CD4-positive, alpha-beta memory T cell (primary cell): ENCODE measurements around the gene PRELID1. TPM values are rescaled to one million over a fixed set of nuclear protein-coding genes. Genes with fewer than 3 reads are reported as not detected.
A peak's percentile ranks its signal among the peaks of the same experiment; 100 is the strongest.

Experiments used
- CTCF ChIA-PET: fragments of 350-600 bp; sonication (Branson Sonifier 250); formaldehyde crosslinking; loops from one replicate; lab custom pipeline; 2021; ENCODE audit warnings: inconsistent platforms; ENCODE audit not compliant: partially characterized antibody; lab: Charles Lee
- POLR2A ChIA-PET: fragments of 350-600 bp; sonication (Branson Sonifier 250); formaldehyde crosslinking; loops from one replicate; lab custom pipeline; 2021; ENCODE audit not compliant: partially characterized antibody; lab: Charles Lee
- DNase-seq, 5 donors: peaks; one replicate each; pipeline versions ENCODE4 v3.0.0 to v3.0.0-alpha.2; 2020 to 2022; ENCODE audit warnings: mixed read lengths in 1 of 5
- H3K27ac ChIP-seq: one replicate; pipeline ENCODE4 v1.7.0; 2013; ENCODE audit warnings: low read depth, low read length
- H3K27me3 ChIP-seq: 2 replicates; pipeline ENCODE4 v1.7.0; 2013; ENCODE audit warnings: mild to moderate bottlenecking, low read length, moderate library complexity; ENCODE audit not compliant: insufficient read depth
- H3K36me3 ChIP-seq: 2 replicates; pipeline ENCODE4 v1.7.0; 2013; ENCODE audit warnings: mild to moderate bottlenecking, low read length, moderate library complexity; ENCODE audit not compliant: insufficient read depth
- H3K4me1 ChIP-seq: 2 replicates; pipeline ENCODE4 v1.7.0; 2013; ENCODE audit warnings: mild to moderate bottlenecking, low read length, moderate library complexity; ENCODE audit not compliant: insufficient read depth
- H3K4me3 ChIP-seq, 2 donors: one replicate each; pipeline ENCODE4 v1.7.0; 2013; ENCODE audit warnings: low read length in 2 of 2, mild to moderate bottlenecking in 1 of 2
- H3K9me3 ChIP-seq, 2 donors: one replicate each; pipeline ENCODE4 v1.7.0; 2013; ENCODE audit warnings: low read length in 2 of 2, control low read depth in 1 of 2; ENCODE audit not compliant: control insufficient read depth in 1 of 2
- H3K27ac Mint-ChIP-seq, 7 donors: one replicate each; pipeline ENCODE4 v1.8.0; 2020 to 2021; ENCODE audit warnings: mixed read lengths in 7 of 7, mild to moderate bottlenecking in 6 of 7, inconsistent platforms in 3 of 7, moderate library complexity in 3 of 7
- H3K27me3 Mint-ChIP-seq, 2 donors: one replicate each; pipeline ENCODE4 v1.8.0; 2020 to 2021; ENCODE audit warnings: mixed read lengths in 2 of 2
- H3K36me3 Mint-ChIP-seq, 2 donors: one replicate each; pipeline ENCODE4 v1.8.0; 2020 to 2021; ENCODE audit warnings: mixed read lengths in 2 of 2, inconsistent platforms in 1 of 2, mild to moderate bottlenecking in 1 of 2
- H3K4me1 Mint-ChIP-seq, 4 donors: one replicate each; pipeline ENCODE4 v1.8.0; 2020 to 2021; ENCODE audit warnings: mixed read lengths in 4 of 4, mild to moderate bottlenecking in 1 of 4
- H3K4me3 Mint-ChIP-seq, 8 donors: one replicate each; pipeline ENCODE4 v1.8.0; 2020 to 2021; ENCODE audit warnings: mixed read lengths in 8 of 8, mild to moderate bottlenecking in 7 of 8, moderate library complexity in 6 of 8, inconsistent platforms in 3 of 8
- H3K9me3 Mint-ChIP-seq, 8 donors: one replicate each; pipeline ENCODE4 v1.8.0; 2020 to 2021; ENCODE audit warnings: mixed read lengths in 8 of 8, mild to moderate bottlenecking in 5 of 8, inconsistent platforms in 3 of 8, moderate library complexity in 1 of 8
- intact Hi-C: fragments of 100-400 bp; cut with micrococcal nuclease; formaldehyde crosslinking; loops from one replicate; pipeline ENCODE4 v1.15.1; 2023
- polyA plus RNA-seq, 2 donors: library from polyadenylated mRNA; unstranded; fragments of 300-500 nt; fragmentation: Illumina TruSeq; gene quantifications; one replicate each; pipeline ENCODE4 v1.2.3, GENCODE V29; 2021
- total RNA-seq, 2 experiments: library from RNA; stranded (reverse); gene quantifications; one replicate each; pipeline ENCODE4 v1.2.3, GENCODE V29; 2021

Gene PRELID1
- total and polyA plus RNA-seq, 4 experiments from 2014 or later, result 70.9 to 229 (median 140) TPM

GRCh38 chr5:177288191-177288590, 15.4 kb upstream of the PRELID1 start:
- DNase-seq, result no peak
- ChIA-PET POLR2A (no interaction called here), CTCF (no interaction called here)
- H3K9me3 ChIP-seq, result no peaks in the 10 kb centered on the region
- H3K9me3 Mint-ChIP-seq, result no peaks in the 10 kb centered on the region
- peaks cover 35 to 72% of the 10 kb centered on the region in 2 donors for H3K36me3 Mint-ChIP-seq
- intact Hi-C loops, result no loop called here
- H3K4me3 Mint-ChIP-seq, result no peak overlapping the region
- H3K36me3 ChIP-seq, result peaks cover 60% of the 10 kb centered on the region
- H3K27me3 Mint-ChIP-seq, result no peaks in the 10 kb centered on the region
- no peaks in the 10 kb centered on the region for H3K27me3 ChIP-seq
- no peak overlapping the region for H3K4me3 ChIP-seq
- H3K4me1 ChIP-seq, result no peaks in the 10 kb centered on the region
- no peak overlapping the region for H3K27ac ChIP-seq
- peaks cover 0 to 4% (median 1%) of the 10 kb centered on the region in 4 donors for H3K4me1 Mint-ChIP-seq
- no peak overlapping the region for H3K27ac Mint-ChIP-seq

GRCh38 chr5:177290816-177291596, 12.6 kb upstream of the PRELID1 start:
- POLR2A ChIA-PET, result no interaction called here
- peaks cover 67% of the 10 kb centered on the region for H3K36me3 ChIP-seq
- peaks cover 4% of the 10 kb centered on the region for H3K4me1 ChIP-seq
- peaks cover 47 to 75% of the 10 kb centered on the region in 2 donors for H3K36me3 Mint-ChIP-seq
- H3K27ac Mint-ChIP-seq, result no peak overlapping the region
- no peak overlapping the region for H3K27ac ChIP-seq
- H3K27me3 Mint-ChIP-seq, result no peaks in the 10 kb centered on the region
- H3K4me3 Mint-ChIP-seq, result no peak overlapping the region
- peaks cover 0 to 3% (median 0%) of the 10 kb centered on the region in 8 donors for H3K9me3 Mint-ChIP-seq
- H3K9me3 ChIP-seq, result no peaks in the 10 kb centered on the region
- DNase-seq, result no peak
- peaks cover 9 to 19% (median 10%) of the 10 kb centered on the region in 4 donors for H3K4me1 Mint-ChIP-seq
- no peaks in the 10 kb centered on the region for H3K27me3 ChIP-seq
- H3K4me3 ChIP-seq, result no peak overlapping the region
- intact Hi-C loops, result no loop called here
- CTCF ChIA-PET, result no interaction called here

- Histone ChIP-seq H3K9me3 (no peaks in the 10 kb centered on the region), H3K27me3 (no peaks in the 10 kb centered on the region), H3K36me3 (peaks cover 67% of the 10 kb centered on the region), H3K4me1 (peaks cover 11% of the 10 kb centered on the region), H3K27ac (no peak overlapping the region), H3K4me3 (no peak overlapping the region)
- no peak for DNase-seq
- ChIA-PET POLR2A (no interaction called here), CTCF (no interaction called here)
- Mint-ChIP-seq H3K4me3 (no peak overlapping the region), H3K27ac (peak overlapping the region in 3 of 7 donors; percentile 37 to 76 (median 47)), H3K4me1 (peaks cover 16 to 25% (median 17%) of the 10 kb centered on the region in 4 donors), H3K36me3 (peaks cover 50 to 75% of the 10 kb centered on the region in 2 donors), H3K27me3 (no peaks in the 10 kb centered on the region), H3K9me3 (peaks cover 0 to 3% (median 0%) of the 10 kb centered on the region in 8 donors)
- intact Hi-C loops, result no loop called here
These were observed 11.9 kb upstream of the PRELID1 start for GRCh38 chr5:177291735-177292134.

DNA sequence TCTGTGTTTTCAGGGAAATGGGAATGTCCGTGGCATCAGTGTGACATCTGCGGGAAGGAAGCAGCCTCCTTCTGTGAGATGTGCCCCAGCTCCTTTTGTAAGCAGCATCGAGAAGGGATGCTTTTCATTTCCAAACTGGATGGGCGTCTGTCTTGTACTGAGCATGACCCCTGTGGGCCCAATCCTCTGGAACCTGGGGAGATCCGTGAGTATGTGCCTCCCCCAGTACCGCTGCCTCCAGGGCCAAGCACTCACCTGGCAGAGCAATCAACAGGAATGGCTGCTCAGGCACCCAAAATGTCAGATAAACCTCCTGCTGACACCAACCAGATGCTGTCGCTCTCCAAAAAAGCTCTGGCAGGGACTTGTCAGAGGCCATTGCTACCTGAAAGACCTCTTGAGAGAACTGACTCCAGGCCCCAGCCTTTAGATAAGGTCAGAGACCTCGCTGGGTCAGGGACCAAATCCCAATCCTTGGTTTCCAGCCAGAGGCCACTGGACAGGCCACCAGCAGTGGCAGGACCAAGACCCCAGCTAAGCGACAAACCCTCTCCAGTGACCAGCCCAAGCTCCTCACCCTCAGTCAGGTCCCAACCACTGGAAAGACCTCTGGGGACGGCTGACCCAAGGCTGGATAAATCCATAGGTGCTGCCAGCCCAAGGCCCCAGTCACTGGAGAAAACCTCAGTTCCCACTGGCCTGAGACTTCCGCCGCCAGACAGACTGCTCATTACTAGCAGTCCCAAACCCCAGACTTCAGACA, 9.6 kb upstream of the PRELID1 start:
- peaks cover 19 to 31% (median 24%) of the 10 kb centered on the region in 4 donors for H3K4me1 Mint-ChIP-seq

GRCh38 chr5:177294632-177295031, 9.0 kb upstream of the PRELID1 start:
- Histone ChIP-seq H3K9me3 (no peaks in the 10 kb centered on the region), H3K4me3 (no peak overlapping the region), H3K27me3 (no peaks in the 10 kb centered on the region), H3K36me3 (peaks cover 52% of the 10 kb centered on the region), H3K27ac (no peak overlapping the region), H3K4me1 (peaks cover 18% of the 10 kb centered on the region)
- ChIA-PET CTCF (interaction anchor here (1.1 to 7.9 kb wide), 2 partner anchors 9 to 15 kb away, joined by 5 to 42 read pairs; partner anchors contain the start of genes PRELID1 and RAB24), POLR2A (interaction anchor here (0.6 to 2.0 kb wide), 2 partner anchors 9 to 112 kb away, joined by 3 to 6 read pairs; partner anchors contain the start of genes PRELID1 and RAB24)
- Mint-ChIP-seq H3K36me3 (peaks cover 43 to 64% of the 10 kb centered on the region in 2 donors), H3K9me3 (peaks cover 0 to 3% (median 0%) of the 10 kb centered on the region in 8 donors), H3K27ac (peak overlapping the region in 4 of 7 donors; percentile 22 to 46 (median 36)), H3K4me1 (peaks cover 21 to 38% (median 30%) of the 10 kb centered on the region in 4 donors), H3K4me3 (no peak overlapping the region), H3K27me3 (no peaks in the 10 kb centered on the region)
- intact Hi-C loops, result no loop called here
- no peak for DNase-seq

More for the DNA sequence above, 9.6 kb upstream of the PRELID1 start:
- no peaks in the 10 kb centered on the region for H3K27me3 ChIP-seq
- peaks cover 57% of the 10 kb centered on the region for H3K36me3 ChIP-seq
- POLR2A ChIA-PET, result interaction anchor here (0.6 to 2.0 kb wide), 2 partner anchors 9 to 112 kb away, joined by 3 to 6 read pairs; partner anchors contain the start of genes PRELID1 and RAB24
- peaks cover 14% of the 10 kb centered on the region for H3K4me1 ChIP-seq
- H3K4me3 Mint-ChIP-seq, result no peak overlapping the region
- CTCF ChIA-PET, result interaction anchor here (1.1 to 7.9 kb wide), 2 partner anchors 10 to 16 kb away, joined by 5 to 42 read pairs; partner anchors contain the start of genes PRELID1 and RAB24
- intact Hi-C loops, result no loop called here
- no peak overlapping the region for H3K4me3 ChIP-seq
- H3K36me3 Mint-ChIP-seq, result peaks cover 47 to 69% of the 10 kb centered on the region in 2 donors
- H3K9me3 ChIP-seq, result no peaks in the 10 kb centered on the region
- H3K9me3 Mint-ChIP-seq, result peaks cover 0 to 3% (median 0%) of the 10 kb centered on the region in 8 donors
- no peak for DNase-seq
- no peak overlapping the region for H3K27ac ChIP-seq
- peak overlapping the region in 1 of 7 donors; percentile 87 for H3K27ac Mint-ChIP-seq
- no peaks in the 10 kb centered on the region for H3K27me3 Mint-ChIP-seq

DNA sequence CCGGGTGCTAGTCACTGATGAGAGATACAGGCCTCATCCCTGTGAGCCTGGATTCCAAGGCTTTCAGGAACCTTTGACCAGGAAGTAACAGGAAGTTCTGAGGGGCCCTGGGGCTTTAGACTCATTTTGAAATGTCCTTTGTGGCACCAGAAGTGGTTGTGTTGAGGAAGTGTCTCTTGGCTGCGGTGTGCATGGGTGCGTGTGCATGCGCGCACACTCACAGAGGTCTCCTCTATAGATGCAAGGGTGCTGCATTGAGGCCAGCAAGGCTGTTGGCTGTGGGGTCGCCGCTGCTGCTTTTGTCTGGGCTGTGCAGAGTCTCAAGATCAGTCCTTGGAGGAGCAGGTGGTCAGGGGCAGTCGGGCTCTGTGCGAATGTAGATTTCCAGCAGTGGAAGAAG, 7.7 kb upstream of the PRELID1 start:
- no peak overlapping the region for H3K4me3 ChIP-seq

More for the DNA sequence above, 7.7 kb upstream of the PRELID1 start:
- Mint-ChIP-seq H3K4me3 (peak overlapping the region in 4 of 8 donors; percentile 7 to 48 (median 28)), H3K4me1 (peaks cover 33 to 51% (median 42%) of the 10 kb centered on the region in 4 donors), H3K27ac (peak overlapping the region; percentile 39 to 90 (median 84)), H3K27me3 (no peaks in the 10 kb centered on the region), H3K36me3 (peaks cover 40 to 60% of the 10 kb centered on the region in 2 donors), H3K9me3 (peaks cover 0 to 3% (median 0%) of the 10 kb centered on the region in 8 donors)
- intact Hi-C loops, result no loop called here
- DNase-seq, result no peak
- POLR2A ChIA-PET, result interaction anchor here (1.1 kb wide), 1 partner anchor 12 kb away, joined by 3 read pairs; no protein-coding TSS in a partner anchor
- peaks cover 47% of the 10 kb centered on the region for H3K36me3 ChIP-seq
- H3K4me1 ChIP-seq, result peaks cover 30% of the 10 kb centered on the region
- CTCF ChIA-PET, result interaction anchor here (1.2 to 7.9 kb wide), 3 partner anchors 14 to 182 kb away, joined by 6 to 42 read pairs (median 6); no protein-coding TSS in a partner anchor
- H3K27me3 ChIP-seq, result no peaks in the 10 kb centered on the region
- H3K27ac ChIP-seq, result no peak overlapping the region
- no peaks in the 10 kb centered on the region for H3K9me3 ChIP-seq
